Mesenchymal stem cell (in vitro differentiated cells and primary cell): ENCODE data around the gene ZNF804B.

ENCODE experiments used
- DNase-seq: peaks from one replicate; pipeline ENCODE4 v3.0.0-alpha.2; 2013
- H2AFZ ChIP-seq: one replicate; pipeline ENCODE4 v1.6.1; 2013; ENCODE audit warnings: low read depth, mild to moderate bottlenecking, control low read depth, inconsistent platforms, low read length, moderate library complexity
- H2AK5ac ChIP-seq: 2 replicates; pipeline ENCODE4 v1.6.1; 2013; ENCODE audit warnings: low read length, moderate library complexity, mild to moderate bottlenecking, inconsistent platforms; ENCODE audit not compliant: severe bottlenecking
- H2BK120ac ChIP-seq: one replicate; pipeline ENCODE4 v1.6.1; 2013; ENCODE audit warnings: low read depth, mild to moderate bottlenecking, inconsistent platforms, low read length, moderate library complexity
- H2BK12ac ChIP-seq, 2 experiments: one replicate each; pipeline ENCODE4 v1.6.1; 2013; ENCODE audit warnings: inconsistent platforms in 2 of 2, low read length in 2 of 2, mild to moderate bottlenecking in 2 of 2, moderate library complexity in 2 of 2, control low read depth in 1 of 2
- H2BK15ac ChIP-seq: one replicate; pipeline ENCODE4 v1.6.1; 2013; ENCODE audit warnings: mild to moderate bottlenecking, low read depth, inconsistent platforms; ENCODE audit not compliant: poor library complexity, severe bottlenecking
- H2BK5ac ChIP-seq: 2 replicates; pipeline ENCODE4 v1.6.1; 2013; ENCODE audit warnings: low read depth, mild to moderate bottlenecking, low read length, control low read depth, inconsistent platforms; ENCODE audit not compliant: poor library complexity, severe bottlenecking
- H3K14ac ChIP-seq, 2 experiments: one replicate each; pipeline ENCODE4 v1.6.1; 2013; ENCODE audit warnings: inconsistent platforms in 2 of 2, low read length in 2 of 2, control low read depth in 1 of 2, mild to moderate bottlenecking in 1 of 2, moderate library complexity in 1 of 2
- H3K18ac ChIP-seq, 2 experiments: one replicate each; pipeline ENCODE4 v1.6.1; 2013; ENCODE audit warnings: inconsistent platforms in 2 of 2, low read length in 2 of 2, control low read depth in 1 of 2, low read depth in 1 of 2, mild to moderate bottlenecking in 1 of 2
- H3K23ac ChIP-seq, 2 experiments: one replicate each; pipeline ENCODE4 v1.6.1; 2013; ENCODE audit warnings: inconsistent platforms in 2 of 2, low read length in 2 of 2, mild to moderate bottlenecking in 2 of 2, moderate library complexity in 2 of 2, control low read depth in 1 of 2
- H3K27ac ChIP-seq: 2 replicates; pipeline ENCODE4 v1.5.1; 2013; ENCODE audit warnings: mild to moderate bottlenecking, moderate library complexity, low read length, control low read depth, inconsistent platforms; ENCODE audit not compliant: poor library complexity, severe bottlenecking
- H3K27me3 ChIP-seq, 2 experiments: 2 replicates each; pipeline versions ENCODE4 v1.6.1 to v1.7.0; 2013; ENCODE audit warnings: low read length in 2 of 2, mild to moderate bottlenecking in 2 of 2, moderate library complexity in 2 of 2, control low read depth in 1 of 2, inconsistent platforms in 1 of 2; ENCODE audit not compliant: control insufficient read depth in 1 of 2, insufficient read depth in 1 of 2
- H3K36me3 ChIP-seq, 2 experiments: 2 replicates each; pipeline versions ENCODE4 v1.6.1 to v1.7.0; 2013; ENCODE audit warnings: low read length in 2 of 2, control low read depth in 1 of 2, inconsistent platforms in 1 of 2, low read depth in 1 of 2, mild to moderate bottlenecking in 1 of 2; ENCODE audit not compliant: insufficient read depth in 2 of 2, control insufficient read depth in 1 of 2
- H3K4ac ChIP-seq, 2 experiments: one replicate each; pipeline ENCODE4 v1.6.1; 2013; ENCODE audit warnings: inconsistent platforms in 2 of 2, low read length in 2 of 2, mild to moderate bottlenecking in 2 of 2, moderate library complexity in 2 of 2, control low read depth in 1 of 2, low read depth in 1 of 2
- H3K4me1 ChIP-seq: 2 replicates; pipeline ENCODE4 v1.6.1; 2013; ENCODE audit warnings: low read depth, low read length, control low read depth; ENCODE audit not compliant: control insufficient read depth, insufficient read depth
- H3K4me2 ChIP-seq: 2 replicates; pipeline ENCODE4 v1.6.1; 2013; ENCODE audit warnings: low read length, mild to moderate bottlenecking, inconsistent platforms; ENCODE audit not compliant: poor library complexity, severe bottlenecking
- H3K4me3 ChIP-seq, 2 experiments: 2 replicates each; pipeline versions ENCODE4 v1.5.1 to v1.7.0; 2013; ENCODE audit warnings: low read length in 2 of 2, mild to moderate bottlenecking in 2 of 2, control low read depth in 1 of 2, low read depth in 1 of 2; ENCODE audit not compliant: insufficient read depth in 1 of 2
- H3K79me1 ChIP-seq: replicated peaks from 2 replicates; pipeline ENCODE4 v1.6.1; 2013; ENCODE audit warnings: mild to moderate bottlenecking, control low read depth, low read length, inconsistent platforms; ENCODE audit not compliant: poor library complexity, severe bottlenecking
- H3K9ac ChIP-seq: 2 replicates; pipeline ENCODE4 v1.7.0; 2013; ENCODE audit warnings: mild to moderate bottlenecking, low read length, moderate library complexity
- H3K9me3 ChIP-seq: 2 replicates; pipeline ENCODE4 v1.7.0; 2013; ENCODE audit warnings: mild to moderate bottlenecking, low read length; ENCODE audit not compliant: control insufficient read depth
- H4K8ac ChIP-seq: one replicate; pipeline ENCODE4 v1.6.1; 2013; ENCODE audit warnings: inconsistent platforms, mild to moderate bottlenecking, low read length, moderate library complexity
- H4K91ac ChIP-seq: one replicate; pipeline ENCODE4 v1.6.1; 2013; ENCODE audit warnings: mild to moderate bottlenecking, low read length, inconsistent platforms
- WGBS: methylation state at CpG from one replicate; pipeline ENCODE4 v1.1.7; 2013; ENCODE audit warnings: mixed read lengths; 5-methylcytosine and 5-hydroxymethylcytosine counted together

ZNF804B gene

DNA sequence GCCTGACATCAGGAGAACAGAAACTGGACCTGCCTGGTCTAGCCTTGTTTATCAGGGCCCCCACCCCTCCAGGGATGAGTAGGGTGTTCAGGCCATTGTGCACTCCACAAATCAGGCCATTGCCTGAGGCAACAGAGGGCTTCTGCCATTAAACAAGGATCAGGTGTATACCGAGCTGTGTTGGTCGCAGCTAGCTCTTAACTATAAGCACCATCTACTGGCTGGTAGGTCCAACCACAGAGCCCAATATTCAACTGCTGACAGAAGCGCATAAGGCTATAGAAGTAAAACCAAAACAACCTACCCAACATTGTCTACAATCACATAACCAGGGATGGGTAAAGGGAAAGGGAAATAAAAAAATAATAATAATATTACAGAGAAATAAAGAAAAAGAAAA lies 487.7 kb downstream of the ZNF804B start:
- DNase-seq = no peak
- Histone ChIP-seq H2AFZ (no peak overlapping the region), H2BK5ac (no peak overlapping the region), H3K79me1 (no peaks in the 10 kb centered on the region), H2BK120ac (no peak overlapping the region), H3K9me3 (peaks cover 34% of the 10 kb centered on the region), H3K27ac (no peak overlapping the region), H3K4me2 (no peak overlapping the region), H3K9ac (no peak overlapping the region), H2BK15ac (no peak overlapping the region), H4K8ac (no peak overlapping the region), H3K4me3 (no peak overlapping the region), H2AK5ac (no peak overlapping the region), H3K18ac (no peak overlapping the region), H3K14ac (no peak overlapping the region), H3K23ac (no peak overlapping the region), H3K36me3 (no peaks in the 10 kb centered on the region), H2BK12ac (no peak overlapping the region), H4K91ac (no peak overlapping the region), H3K4ac (no peak overlapping the region), H3K27me3 (no peaks in the 10 kb centered on the region), H3K4me1 (no peaks in the 10 kb centered on the region)
- WGBS = 100% methylated on average over 2 of the region's 3 CpGs

DNA sequence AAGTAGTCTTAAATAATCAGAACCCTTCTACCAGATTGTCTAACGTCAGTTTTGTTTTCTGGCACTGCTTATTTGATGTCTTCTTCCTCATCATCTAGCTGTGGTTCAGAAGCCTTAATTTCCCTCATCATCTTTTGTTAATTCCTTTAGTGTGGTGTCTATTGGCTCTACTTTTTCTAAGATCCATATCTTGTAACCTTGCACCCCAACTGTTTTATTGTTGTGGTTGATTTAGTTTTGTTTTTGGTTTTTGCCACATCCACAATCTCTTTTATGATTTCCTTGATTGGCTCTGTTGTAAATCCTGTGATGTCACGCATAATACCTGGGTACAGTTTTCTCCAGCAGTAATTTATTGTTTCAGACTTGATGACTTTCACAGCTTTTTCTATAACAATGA lies 499.6 kb downstream of the ZNF804B start:
- H3K9ac ChIP-seq = no peak overlapping the region
- H2BK5ac ChIP-seq = no peak overlapping the region
- no peak overlapping the region for H3K4me3 ChIP-seq
- no peaks in the 10 kb centered on the region for H3K79me1 ChIP-seq
- H2AK5ac ChIP-seq = no peak overlapping the region
- no peaks in the 10 kb centered on the region for H3K27me3 ChIP-seq
- H3K14ac ChIP-seq = no peak overlapping the region
- H4K91ac ChIP-seq = no peak overlapping the region
- no peak overlapping the region for H3K4me2 ChIP-seq
- no peaks in the 10 kb centered on the region for H3K36me3 ChIP-seq
- no peak overlapping the region for H3K4ac ChIP-seq
- H3K9me3 ChIP-seq = no peaks in the 10 kb centered on the region
- DNase-seq = no peak
- H2BK12ac ChIP-seq = no peak overlapping the region
- no peak overlapping the region for H2AFZ ChIP-seq
- H3K27ac ChIP-seq = no peak overlapping the region
- no peak overlapping the region for H2BK120ac ChIP-seq
- H4K8ac ChIP-seq = no peak overlapping the region
- WGBS = 67% methylated on average over 1 of the region's 2 CpGs
- H3K18ac ChIP-seq = no peak overlapping the region
- H3K23ac ChIP-seq = no peak overlapping the region
- no peak overlapping the region for H2BK15ac ChIP-seq
- H3K4me1 ChIP-seq = no peaks in the 10 kb centered on the region

DNA sequence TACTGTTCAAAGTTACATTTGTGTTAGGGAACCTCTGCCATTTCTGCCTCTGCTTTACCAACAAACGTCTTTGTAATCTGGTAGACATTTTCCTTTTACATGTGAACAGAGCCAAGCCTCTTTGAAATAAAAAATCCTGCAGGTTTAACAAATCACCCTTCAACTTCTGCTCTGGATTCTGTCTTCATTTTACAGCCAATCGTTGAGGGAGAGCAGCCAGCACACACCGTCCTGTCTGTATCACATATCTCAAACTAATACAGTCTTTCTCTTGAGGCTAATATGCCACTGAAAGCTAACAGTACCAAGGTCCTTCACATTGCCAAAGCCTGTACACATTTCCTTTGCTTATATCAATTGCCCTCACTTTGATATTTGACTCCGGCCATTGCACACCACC lies 504.6 kb downstream of the ZNF804B start:
- H3K9me3 ChIP-seq = no peaks in the 10 kb centered on the region
- no peak for DNase-seq
- H3K27ac ChIP-seq = no peak overlapping the region
- H2BK12ac ChIP-seq = no peak overlapping the region
- no peak overlapping the region for H3K4me3 ChIP-seq
- no peaks in the 10 kb centered on the region for H3K27me3 ChIP-seq
- no peaks in the 10 kb centered on the region for H3K4me1 ChIP-seq
- WGBS = 71% methylated on average over 4 of the region's 4 CpGs
- H4K91ac ChIP-seq = no peak overlapping the region
- no peaks in the 10 kb centered on the region for H3K36me3 ChIP-seq
- H3K9ac ChIP-seq = no peak overlapping the region
- H4K8ac ChIP-seq = no peak overlapping the region
- no peak overlapping the region for H3K18ac ChIP-seq
- no peak overlapping the region for H2BK5ac ChIP-seq
- no peak overlapping the region for H2BK120ac ChIP-seq
- H2BK15ac ChIP-seq = no peak overlapping the region
- no peaks in the 10 kb centered on the region for H3K79me1 ChIP-seq
- no peak overlapping the region for H3K4ac ChIP-seq
- no peak overlapping the region for H2AK5ac ChIP-seq
- H3K23ac ChIP-seq = no peak overlapping the region
- H3K4me2 ChIP-seq = no peak overlapping the region
- no peak overlapping the region for H2AFZ ChIP-seq
- no peak overlapping the region for H3K14ac ChIP-seq

DNA sequence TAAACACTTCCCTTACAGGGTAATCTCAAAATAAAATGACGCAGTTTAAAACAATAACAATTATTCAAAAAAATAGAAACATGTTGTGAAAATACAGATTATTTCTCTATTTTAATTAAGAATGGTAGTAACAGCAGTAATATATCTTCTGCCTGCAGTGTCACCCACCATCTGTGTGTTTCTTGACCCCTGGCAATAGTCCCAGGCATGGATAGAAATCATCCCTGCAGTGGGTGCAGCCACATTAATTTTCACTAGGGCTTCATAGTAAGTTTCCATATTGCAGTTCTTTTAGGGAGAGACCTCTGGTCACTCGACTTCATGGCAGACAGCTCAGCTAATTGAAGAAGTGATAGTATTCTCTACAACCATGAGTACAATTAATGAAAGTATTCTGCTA lies 506.1 kb downstream of the ZNF804B start:
- no peaks in the 10 kb centered on the region for H3K79me1 ChIP-seq
- no peak overlapping the region for H2BK12ac ChIP-seq
- DNase-seq = no peak
- H4K91ac ChIP-seq = no peak overlapping the region
- H3K27ac ChIP-seq = no peak overlapping the region
- H3K9ac ChIP-seq = no peak overlapping the region
- no peak overlapping the region for H2BK5ac ChIP-seq
- H3K18ac ChIP-seq = no peak overlapping the region
- no CpG with 5 or more reads among the region's 2 CpGs for WGBS
- no peak overlapping the region for H4K8ac ChIP-seq
- H2BK15ac ChIP-seq = no peak overlapping the region
- H3K9me3 ChIP-seq = no peaks in the 10 kb centered on the region
- H3K23ac ChIP-seq = no peak overlapping the region
- no peaks in the 10 kb centered on the region for H3K4me1 ChIP-seq
- H2AFZ ChIP-seq = no peak overlapping the region
- H3K4me2 ChIP-seq = no peak overlapping the region
- no peak overlapping the region for H3K14ac ChIP-seq
- no peak overlapping the region for H3K4me3 ChIP-seq
- H2AK5ac ChIP-seq = no peak overlapping the region
- no peaks in the 10 kb centered on the region for H3K36me3 ChIP-seq
- no peak overlapping the region for H2BK120ac ChIP-seq
- H3K27me3 ChIP-seq = no peaks in the 10 kb centered on the region
- no peak overlapping the region for H3K4ac ChIP-seq
